ENCODE measurements around the gene LPCAT3. TPM values are rescaled to one million over a fixed set of nuclear protein-coding genes. Genes with fewer than 3 reads are reported as not detected.

LPCAT3 gene
- total RNA-seq, 1 experiment from 2014 or later: 26.7 TPM

DNA sequence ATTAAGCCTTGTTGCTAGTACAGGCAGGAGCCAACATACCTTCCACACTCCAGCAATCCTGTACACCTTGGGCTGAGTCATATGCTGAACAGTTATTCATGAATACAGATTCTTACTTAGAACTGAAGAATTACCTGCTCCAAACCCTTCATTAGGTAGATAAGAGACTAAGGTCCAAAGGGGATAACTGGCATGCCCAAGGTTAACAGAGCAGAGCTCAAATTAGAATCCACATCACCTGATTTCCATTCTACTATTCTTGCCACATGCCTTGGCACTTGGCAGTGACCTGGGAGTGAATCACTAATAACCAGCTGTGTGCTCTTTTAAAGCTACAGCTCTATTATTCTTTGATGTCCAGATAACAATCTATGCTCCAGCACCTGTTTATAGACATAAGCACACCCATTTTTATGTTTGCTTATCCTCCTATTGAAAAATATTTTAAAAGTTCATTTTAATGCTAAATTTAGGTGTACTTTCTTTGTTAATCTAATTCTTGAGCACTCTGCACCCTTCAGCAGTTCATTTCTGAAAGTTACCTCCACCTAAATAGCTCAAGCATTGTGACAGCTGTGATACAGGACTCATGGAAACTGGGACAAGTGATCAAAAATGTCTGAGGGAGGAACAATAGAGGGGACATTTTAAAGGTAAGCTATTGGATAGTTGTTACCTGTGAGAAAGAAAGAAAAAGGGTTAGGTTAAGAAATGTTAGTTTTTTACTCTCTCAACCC is 19.4 kb downstream of the LPCAT3 start:
- no peak for DNase-seq (ENCODE audit: low read depth)

GRCh38 chr12:6996040-6996441 is 22.2 kb downstream of the LPCAT3 start:
- DNase-seq (ENCODE audit: low read depth): peak; percentile 88

DNA sequence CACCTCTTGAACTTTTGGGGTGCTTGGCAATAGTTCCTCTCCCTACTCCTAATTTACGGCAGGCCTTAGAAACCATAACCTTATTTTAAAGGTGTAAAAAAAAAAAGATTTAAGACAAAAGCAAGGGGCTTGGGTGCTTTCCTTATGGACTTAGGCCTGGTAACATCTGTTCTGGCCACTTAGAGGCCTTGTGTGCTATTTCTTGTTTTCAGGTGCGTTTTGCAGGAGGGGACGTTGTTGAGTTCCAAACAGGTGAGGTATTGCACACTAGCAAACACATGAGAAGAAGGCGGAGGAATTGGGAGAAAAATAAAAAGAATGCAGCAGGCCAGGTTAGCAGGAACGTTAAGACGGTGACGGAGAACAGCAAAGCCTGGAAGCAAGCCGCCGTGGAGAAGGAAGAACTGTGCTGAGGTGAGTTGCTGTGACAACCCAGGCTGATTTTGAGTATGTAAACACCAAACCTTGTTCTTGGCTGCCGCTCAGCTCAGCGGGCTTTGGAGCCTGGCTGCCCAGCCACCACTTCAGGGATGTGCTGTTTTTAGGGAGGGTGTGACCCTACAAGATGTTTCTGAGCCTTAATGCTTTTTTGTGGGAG is 30.2 kb downstream of the LPCAT3 start:
- no peak for DNase-seq (ENCODE audit: low read depth)

DNA sequence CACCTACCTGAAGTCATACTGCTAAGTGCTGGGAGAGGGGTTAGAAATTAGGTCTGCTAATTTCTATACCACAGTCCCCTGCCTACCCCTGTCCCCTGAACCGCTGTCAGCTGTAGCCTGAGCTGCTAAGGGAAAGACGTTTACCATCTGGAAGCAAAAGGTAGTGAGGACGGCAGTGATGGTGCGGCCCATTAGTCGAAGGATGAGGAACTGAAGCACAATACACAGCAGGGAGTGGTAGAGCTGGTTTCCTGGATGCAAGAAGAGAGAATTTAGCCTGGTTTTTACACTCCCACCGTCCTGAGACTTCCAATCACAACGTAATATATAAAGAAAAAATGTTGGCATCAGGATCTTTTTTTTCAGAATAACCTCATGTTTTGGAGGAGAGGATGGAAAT is 35.7 kb downstream of the LPCAT3 start:
- no peak for DNase-seq (ENCODE audit: low read depth)

DNA sequence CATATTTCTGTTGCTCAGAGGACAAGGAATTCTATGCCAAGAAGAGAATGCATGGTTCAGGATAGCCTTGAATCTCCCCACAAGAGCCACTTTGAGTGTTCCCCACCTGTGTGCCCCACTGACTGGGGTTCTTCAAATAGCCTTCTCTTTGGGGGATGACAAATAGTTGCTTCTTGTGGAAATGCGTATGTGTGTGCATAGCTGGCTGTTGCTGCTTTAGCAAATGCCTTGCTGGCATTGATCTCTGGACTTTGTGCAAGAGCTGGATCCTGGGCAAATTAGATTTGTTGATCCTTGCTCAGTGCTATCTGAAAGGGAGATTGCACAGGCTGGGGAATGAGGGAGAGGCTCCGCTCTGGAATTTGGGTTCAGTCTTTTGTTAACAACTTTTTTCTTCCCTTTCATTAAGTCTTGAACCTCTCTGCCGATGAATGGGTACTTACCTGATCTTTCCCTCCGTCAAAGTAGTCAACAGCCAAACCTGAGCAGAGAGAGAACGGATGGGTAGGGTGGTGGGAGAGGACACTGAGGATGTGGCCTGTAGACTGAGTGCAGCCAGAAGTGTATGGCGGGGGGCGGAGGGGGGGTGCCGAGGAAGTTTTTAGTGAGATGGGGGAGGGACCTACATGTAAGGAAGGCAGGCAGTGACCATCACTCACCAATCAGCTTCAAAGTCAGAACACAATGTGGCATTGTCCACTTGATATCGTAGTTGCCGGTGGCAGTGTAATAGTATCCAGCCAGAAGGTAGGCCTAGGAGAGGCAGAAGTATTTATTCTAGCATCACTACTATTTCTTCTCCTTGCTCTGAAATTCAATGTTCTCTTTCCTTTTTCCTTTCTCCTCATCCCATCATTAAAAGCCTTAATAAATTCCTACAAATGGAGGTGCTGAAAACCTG is 36.9 kb downstream of the LPCAT3 start:
- DNase-seq (ENCODE audit: low read depth): no peak

DNA sequence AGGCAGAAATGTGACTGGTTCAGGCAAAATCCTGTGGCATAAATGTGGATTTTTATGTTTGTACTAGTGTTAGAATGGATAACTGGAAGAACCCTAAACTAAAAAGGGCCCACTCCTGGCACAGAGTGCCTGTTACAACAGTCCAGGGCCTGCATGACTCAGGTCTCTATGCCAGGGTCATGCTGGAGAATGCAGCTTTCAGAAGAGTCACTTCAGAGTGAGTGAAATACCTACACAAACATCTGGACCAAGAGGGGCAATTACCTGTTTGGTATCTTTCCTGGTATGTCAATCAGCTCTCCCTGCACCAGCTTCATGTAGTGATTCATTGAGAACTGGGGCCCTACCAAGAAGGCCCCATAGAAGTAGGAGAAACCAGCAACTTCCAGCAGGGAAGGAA is 37.5 kb downstream of the LPCAT3 start:
- DNase-seq (ENCODE audit: low read depth): no peak

- DNase-seq (ENCODE audit: low read depth): no peak
Observed at GRCh38 chr12:6980075-6980474, 38.2 kb downstream of the LPCAT3 start.

DNA sequence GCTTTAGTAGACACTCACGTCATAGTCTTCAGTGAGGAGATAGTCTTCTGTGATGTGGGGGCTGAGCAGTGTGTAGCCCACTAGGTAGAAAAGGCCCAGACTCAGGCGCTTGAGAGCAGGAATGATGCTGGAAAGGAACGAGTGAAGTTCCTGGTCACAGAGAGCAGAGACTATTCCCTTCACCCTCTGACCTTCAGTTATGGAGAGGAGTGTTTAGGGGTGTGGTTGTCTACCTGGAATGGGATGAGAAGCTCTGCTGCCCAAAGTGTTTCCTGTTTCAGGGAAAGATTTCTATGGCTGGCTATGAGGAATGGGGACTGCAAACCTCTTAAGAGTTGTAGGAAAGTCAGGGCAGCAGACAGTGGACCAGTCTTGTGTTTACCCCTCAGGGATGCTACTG is 38.8 kb downstream of the LPCAT3 start:
- DNase-seq (ENCODE audit: low read depth): no peak

DNA sequence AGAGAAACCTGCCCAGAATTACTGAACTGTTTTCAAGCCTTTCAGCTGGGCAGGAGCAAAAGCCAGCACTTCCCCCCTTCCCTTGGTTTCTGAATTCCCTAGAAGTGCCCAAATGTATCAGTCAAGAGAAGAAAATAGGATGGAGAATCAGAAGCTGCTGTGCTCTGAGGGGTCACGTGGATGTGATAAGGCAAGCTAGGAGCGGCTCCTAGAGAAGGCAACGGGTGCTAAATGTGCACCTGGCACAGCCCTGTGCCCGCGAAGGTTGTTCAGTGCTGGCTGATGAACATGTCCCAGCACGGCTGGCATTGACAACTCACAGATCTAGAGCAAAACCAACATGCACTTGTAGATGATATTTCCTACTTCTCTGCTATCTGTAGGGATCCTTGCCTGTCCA is 39.3 kb downstream of the LPCAT3 start:
- DNase-seq (ENCODE audit: low read depth): no peak

GRCh38 chr12:6978611-6979011 is 39.7 kb downstream of the LPCAT3 start:
- DNase-seq (ENCODE audit: low read depth): no peak

- DNase-seq (ENCODE audit: low read depth): no peak
Observed at GRCh38 chr12:6978188-6978587, 40.1 kb downstream of the LPCAT3 start.

DNA sequence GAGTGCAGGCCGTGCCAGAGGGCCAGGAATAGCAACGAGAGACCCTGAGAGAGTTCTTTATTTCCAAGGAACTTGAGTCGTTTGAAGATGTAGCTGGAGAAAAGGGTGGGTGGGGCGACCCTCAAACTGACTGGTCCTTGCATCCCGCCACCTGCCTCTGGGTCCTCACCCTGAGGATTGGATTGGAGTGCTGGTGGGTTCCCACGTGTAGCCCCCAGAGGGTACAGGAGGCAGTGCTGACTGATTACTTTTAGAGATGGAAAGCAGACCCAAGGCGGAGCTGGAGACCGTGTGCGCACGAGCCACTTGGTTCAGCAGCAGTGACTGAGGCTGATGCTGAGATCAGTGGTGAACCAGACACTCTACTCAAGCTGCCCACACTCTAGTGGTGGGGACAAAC is 40.6 kb downstream of the LPCAT3 start:
- no peak for DNase-seq (ENCODE audit: low read depth)

- DNase-seq (ENCODE audit: low read depth): no peak
Observed at GRCh38 chr12:6975297-6976032, 42.8 kb downstream of the LPCAT3 start.

- DNase-seq (ENCODE audit: low read depth): no peak
Observed at GRCh38 chr12:6974180-6974579, 44.1 kb downstream of the LPCAT3 start.

DNA sequence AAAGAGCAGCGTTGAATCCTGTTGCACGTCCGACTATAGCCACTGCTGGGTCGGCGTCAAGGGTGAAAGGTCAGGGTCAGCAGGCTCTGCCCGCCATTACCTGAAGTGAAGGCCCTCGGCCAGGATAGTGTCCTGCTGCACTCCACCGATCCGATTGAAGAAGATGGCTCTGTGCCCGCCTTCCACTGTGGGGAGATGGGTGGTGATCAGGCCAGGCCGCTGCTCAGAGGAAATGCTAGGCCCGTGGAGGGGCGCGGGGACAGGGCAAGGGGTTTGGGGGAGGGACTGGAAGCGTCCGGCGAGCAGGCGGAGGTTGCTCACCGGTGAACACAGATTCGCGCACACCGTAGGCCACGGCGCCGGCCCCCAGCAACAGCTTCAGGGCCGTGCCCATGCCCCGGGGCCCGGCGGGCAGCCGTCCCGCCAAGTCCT is 48.2 kb downstream of the LPCAT3 start:
- DNase-seq (ENCODE audit: low read depth): no peak

DNA sequence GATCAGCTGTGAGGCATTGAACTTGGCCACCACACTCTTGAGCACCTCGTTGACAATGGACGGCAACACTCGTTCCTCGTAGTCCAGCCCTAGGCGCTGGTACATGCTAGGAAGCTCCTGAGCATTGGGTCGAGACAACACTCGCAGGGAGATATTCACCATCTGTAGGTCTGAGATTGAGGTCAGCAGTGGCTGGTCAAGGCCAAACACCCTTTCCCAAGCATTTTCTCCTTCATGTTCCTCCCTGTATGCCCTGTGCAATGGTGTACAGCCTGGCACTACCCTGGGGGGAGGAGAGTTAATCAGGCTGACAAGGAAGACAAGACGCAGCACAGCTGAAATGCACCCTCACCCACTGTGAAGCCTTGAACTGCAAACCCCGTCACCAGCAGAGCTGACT is 49.9 kb downstream of the LPCAT3 start:
- DNase-seq (ENCODE audit: low read depth): no peak

GRCh38 chr12:6967651-6968100 is 50.6 kb downstream of the LPCAT3 start:
- no peak for DNase-seq (ENCODE audit: low read depth)

- no peak for DNase-seq (ENCODE audit: low read depth)
Observed at GRCh38 chr12:6966351-6966750, 51.9 kb downstream of the LPCAT3 start.

- no peak for DNase-seq (ENCODE audit: low read depth)
Observed at GRCh38 chr12:6965714-6966113, 52.6 kb downstream of the LPCAT3 start.

DNA sequence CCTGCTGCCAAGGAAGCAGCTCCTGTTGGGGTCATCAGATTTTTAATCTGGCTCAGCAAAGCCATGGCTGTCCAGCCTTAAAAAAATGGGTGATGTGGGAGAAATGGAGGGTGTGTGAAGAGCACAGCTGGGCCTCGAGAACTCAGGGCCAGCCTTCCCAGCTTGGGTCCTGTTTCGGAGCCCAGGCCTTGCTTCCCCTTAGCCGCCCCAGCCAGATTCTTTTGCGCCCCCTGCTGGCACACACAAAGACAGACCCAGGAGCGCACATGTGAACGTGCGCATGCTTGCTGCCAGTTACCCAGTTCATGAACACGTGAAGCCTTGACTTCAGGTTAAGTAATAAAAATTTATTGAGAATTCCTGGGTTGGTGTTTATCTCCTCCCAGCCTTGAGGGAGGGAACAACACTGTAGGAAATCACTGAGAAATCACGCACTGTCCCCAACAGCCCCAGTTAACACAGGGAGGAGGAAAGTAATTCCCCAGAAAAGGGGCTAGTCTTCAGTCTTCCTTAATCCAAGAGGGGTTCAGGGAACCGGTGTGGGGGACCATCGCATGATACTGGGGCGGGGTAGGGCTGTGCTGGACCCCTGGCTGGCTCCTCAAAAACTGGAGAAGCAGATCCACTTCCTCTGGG is 53.1 kb downstream of the LPCAT3 start:
- DNase-seq (ENCODE audit: low read depth): peak; percentile 59

DNA sequence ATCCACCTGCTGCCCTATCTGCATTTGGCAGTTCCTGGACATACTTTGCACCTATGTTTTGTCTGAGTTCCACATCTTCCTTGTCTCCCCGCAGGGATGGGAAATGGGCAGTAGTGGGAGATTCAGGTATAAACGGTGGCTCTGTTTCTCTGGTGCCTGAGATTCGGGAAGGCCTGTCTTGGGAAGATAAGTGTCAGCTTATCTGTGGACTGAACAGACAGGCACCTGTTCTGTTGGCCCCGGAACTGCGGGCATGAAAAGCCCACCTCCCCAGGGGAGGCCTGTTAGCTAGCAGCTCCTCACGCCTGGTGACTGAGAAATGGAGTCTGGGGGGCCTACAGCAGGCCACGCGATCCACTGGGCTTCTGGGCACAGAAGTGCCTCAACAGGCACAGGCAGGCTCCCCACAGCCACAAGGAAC is 53.7 kb downstream of the LPCAT3 start:
- DNase-seq (ENCODE audit: low read depth): no peak

All from M059J (cell line).